CD4-positive, alpha-beta T cell treated with Interferon alpha-2 for 1 hour (primary cell): Measurements from ENCODE around the gene ARHGAP33.
"Not testable (repeated sequence)": the region's sequence is repeated elsewhere in the genome, so short reads cannot be mapped to it uniquely, and the experiment has no call there.

Experiments used
- DNase-seq, 2 donors: peaks; one replicate each; pipeline ENCODE4 v3.0.0-alpha.2; 2020 to 2022

ARHGAP33 gene

GRCh38 chr19:35796645-35797542 lies 21.5 kb downstream of the ARHGAP33 start:
- no peak for DNase-seq

DNA sequence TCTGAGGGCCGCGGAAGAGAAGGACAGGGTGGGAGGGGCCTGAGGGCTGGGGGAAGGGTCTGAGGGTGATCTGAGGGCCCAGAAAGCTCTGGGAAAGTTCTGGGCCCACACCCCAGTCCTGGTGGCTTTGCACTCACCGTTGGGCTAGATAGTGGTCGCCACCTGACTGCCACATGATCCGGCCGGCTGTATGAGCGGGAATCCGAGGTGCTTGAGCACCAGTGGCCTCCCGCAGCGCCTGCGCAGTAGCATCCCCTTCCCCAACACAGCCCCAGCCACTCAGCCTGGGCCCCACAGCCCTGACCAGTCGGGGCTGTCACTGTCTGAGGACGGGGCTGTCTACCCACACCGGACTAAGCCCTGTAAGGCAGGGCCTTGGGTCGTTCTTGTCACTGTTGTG lies 22.3 kb downstream of the ARHGAP33 start:
- no peak for DNase-seq

- DNase-seq = no peak
Measured at GRCh38 chr19:35801828-35802227, 26.5 kb downstream of the ARHGAP33 start.

GRCh38 chr19:35805526-35806102 lies 30.2 kb downstream of the ARHGAP33 start:
- no peak for DNase-seq

GRCh38 chr19:35806597-35806996 lies 31.2 kb downstream of the ARHGAP33 start:
- no peak for DNase-seq

DNA sequence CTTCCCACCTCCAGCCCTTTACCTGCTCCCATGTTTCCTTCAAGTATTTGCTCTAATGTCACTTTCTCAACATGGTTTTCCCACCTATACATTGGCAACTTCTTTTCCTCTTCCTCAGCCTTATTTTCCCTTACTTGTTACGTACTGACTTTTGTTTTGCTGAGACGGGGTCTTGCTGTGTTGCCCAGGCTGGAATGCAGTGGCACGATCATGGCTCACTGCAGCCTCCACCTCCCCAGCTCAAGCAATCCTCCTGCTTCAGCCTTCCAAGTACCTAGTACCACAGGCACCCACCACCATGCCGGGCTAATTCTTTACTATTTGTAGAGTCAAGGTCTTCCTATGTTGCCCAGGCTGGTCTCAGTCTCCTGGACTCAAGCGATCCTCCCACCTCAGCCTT lies 32.3 kb downstream of the ARHGAP33 start:
- no peak for DNase-seq

- no peak for DNase-seq
Measured at GRCh38 chr19:35811317-35812219, 36.2 kb downstream of the ARHGAP33 start.

DNA sequence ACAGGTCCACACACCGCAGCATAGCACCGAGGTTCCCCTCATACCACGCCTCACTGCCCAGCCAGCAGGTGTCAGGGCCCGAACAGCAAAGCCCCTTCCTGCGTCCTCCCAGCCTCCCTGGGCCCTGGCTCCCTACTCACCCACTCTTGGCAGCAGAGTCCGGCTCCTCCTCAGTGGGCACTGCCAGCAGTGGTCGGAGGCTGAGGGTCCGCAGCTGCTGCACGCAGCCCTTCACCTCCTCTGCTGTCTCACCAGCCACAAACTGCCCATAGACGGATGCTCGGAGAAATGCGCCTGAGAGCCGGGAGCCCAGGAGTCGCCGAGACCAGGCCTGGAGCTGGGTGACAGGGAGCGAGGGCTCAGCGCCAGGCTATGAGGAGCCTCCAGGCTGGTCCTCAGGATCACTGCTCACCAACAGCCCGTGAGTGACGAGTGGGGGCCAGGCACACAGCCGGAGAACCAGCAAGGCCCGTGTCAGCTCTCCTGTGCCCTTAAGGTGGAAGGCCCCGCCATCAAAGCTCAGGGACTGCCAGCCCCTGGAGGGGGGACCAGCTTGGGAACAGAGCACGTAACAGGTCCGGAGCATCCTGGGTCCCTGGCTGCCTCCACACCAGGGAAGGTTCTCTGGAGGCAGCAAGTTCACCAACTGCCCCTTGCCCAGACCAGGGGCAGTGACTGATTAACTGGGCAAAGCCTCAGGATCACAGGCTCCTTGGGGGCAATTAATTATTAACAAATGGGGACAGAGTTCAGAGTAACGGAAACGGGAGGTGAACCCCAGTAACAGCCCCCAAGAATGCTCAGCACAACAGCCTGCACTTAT lies 37.1 kb downstream of the ARHGAP33 start, which contains the start of gene PRODH2:
Gene PRODH2 (minus strand): TSS at position 626 of the 823 bp plus-strand sequence. CDS start 40 bp downstream, at position 586.
- DNase-seq = no peak

DNA sequence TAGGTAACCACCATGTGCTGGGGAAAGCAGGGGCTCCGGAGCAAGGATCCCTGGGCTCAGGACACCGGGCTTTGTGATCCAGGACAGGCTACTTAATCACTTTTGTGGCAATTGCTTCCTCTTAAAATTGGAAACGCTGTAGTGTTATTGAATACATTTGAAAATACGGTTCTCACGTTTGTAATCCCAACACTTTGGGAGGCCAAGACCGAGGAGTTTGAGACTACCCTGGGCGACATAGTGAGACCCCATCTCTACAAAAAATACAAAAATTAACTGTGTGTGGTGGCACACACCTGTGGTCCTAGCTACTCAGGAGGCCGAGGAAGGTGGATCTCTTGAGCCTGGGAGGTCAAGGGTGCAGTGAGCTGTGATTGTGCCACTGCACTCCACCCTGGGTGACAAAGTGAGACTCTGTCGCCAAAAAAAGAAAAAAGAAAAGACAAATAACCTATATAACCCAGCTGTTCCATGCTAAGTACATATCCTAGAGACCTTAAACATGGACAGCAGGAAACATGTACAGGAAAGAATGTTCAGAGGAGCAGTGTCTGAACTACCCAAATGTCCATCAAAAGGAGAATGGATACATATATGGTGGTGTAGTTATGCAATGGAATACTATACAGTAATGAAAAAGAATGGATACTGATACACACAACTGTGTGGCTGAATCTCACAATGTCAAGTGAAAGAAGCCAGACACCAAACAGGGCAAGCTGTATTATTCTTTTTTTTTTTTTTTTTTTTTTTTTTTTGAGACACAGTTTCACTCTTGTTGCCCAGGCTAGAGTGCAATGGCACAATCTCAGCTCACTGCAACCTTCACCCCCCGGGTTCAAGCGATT lies 37.9 kb downstream of the ARHGAP33 start:
- no peak for DNase-seq

DNA sequence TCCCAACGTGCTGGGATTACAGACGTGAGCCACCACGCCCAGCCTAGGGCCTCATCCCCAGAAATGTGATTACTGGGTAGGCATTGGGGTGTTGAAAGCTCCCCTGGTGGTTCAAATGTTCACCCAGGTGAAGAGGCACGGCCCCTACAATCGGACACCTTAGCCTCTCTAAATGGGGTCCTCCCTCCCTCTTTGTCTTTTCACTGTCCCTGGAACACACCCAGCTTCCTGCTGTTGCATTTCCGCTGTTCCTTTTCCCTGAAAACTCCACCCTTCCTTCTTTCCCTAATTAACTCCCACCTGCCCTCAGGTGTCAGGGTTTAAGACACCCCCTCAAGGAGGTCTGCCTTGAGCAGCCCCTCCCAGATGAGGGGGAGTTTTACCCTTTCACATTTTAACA lies 40.9 kb downstream of the ARHGAP33 start:
- DNase-seq = no peak

DNA sequence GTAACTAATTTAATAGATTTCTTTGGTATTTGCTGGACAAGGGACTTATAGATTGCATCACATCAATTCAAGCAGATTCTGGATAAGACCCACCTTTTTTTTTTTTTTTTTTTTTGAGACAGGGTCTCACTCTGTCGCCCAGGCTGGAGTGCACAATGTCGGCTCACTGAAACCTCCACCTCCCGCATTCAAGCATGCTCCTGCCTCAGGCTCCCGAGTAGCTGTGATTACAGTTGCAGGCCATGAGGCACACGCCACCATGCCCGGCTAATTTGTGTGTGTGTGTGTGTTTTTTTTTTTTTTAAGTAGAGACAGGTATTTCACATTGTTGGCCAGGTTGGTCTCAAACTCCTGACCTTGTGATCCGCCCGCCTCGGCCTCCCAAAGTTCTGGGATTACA lies 41.5 kb downstream of the ARHGAP33 start:
- no peak for DNase-seq

- no peak for DNase-seq
Measured at GRCh38 chr19:35818445-35818844, 43.1 kb downstream of the ARHGAP33 start.

DNA sequence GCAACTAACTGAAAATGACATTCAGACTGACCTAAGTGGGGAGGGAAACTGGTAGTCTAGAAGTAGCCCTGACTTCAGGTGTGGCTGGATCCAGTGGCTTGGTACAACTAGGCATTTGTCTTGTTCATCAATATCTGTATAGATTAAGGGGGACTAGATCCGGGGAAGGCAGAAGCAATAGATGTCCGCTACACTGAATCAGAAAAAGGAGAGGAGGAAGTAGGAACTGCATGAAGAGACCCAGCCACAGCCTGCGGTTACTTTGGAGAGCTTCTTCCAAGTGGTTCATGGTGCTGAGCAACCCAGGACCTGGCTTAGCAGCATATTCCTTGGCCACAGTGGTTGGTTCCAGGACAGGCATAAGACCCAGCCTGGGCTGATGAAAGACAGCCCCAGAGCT lies 47.2 kb downstream of the ARHGAP33 start:
- no peak for DNase-seq

DNA sequence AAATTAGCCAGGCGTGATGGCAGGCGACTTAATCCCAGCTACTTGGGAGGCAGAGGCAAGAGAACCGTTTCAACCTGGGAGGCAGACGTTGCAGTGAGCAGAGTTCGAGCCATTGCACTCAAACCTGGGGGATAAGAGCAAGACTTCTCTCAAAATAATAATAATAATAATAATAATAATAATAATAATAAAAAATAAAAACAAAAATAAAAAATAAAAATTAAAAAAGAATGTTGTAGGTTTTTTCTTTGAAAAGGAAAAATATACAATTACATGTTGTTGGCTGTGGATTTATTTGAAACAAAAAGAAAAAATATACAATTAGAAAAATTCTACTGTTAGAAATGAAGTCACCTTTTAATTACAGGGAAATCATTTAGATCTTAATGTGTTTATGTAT lies 48.8 kb downstream of the ARHGAP33 start:
- no peak for DNase-seq

- peak in 1 of 2 donors; percentile 41 for DNase-seq
Measured at GRCh38 chr19:35828692-35829301, 53.4 kb downstream of the ARHGAP33 start.

DNA sequence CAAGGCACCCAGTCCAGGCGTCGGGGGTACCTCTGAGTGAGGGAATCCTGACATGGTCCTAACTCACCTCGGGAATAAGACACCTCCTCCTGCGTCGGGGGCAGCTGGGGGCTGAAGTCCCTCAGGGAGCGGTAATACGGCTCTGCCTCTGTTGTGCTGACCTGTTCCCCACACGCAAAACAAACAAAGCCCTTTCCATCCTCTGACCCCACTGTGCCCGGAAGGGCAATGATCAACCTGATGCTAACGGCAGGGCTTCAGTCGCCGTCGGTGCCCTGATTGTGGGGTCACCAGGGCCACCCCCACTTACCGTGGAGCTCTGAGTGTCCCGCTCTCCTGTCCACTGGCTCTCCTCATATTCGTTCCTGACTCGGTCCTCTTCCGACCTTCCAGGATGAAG lies 55.6 kb downstream of the ARHGAP33 start:
- DNase-seq = no peak

DNA sequence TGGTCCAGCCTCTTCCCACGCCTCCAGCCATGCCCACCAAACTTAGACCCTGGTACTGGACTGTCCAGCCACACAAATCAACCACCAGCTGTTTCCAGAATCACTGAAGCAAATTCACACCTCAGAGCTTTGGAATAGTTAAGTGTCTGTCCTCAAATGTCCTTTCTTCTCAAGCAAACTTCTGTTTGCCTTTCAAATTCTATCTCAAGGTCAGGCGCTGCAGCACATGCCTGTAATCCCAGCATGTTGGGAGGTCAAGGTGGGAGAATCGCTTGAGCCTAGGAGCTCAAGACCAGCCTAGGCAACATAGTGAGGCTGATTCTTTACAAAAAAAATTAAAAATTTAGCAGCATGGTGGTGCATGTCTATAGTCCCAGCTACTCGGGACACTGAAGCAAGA lies 56.7 kb downstream of the ARHGAP33 start:
- no peak for DNase-seq

DNA sequence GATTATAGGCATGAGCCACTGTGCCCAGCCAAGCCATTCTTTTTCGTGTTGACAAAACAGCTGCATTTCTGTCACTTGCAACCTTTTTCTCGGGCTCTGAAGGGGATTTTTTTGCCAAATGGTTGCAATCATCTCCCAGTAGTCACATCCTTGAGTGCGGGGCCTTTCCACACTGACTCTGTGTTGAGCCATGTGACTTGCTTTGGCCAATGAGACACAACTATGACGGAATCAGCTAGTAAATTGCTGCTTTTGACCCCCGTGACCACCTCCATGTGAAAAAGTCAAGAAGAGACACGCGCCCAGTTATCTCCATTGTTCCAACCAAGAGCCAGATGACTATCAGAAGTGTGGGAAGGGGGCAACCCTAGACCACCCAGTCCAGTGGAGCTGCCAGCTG lies 58.6 kb downstream of the ARHGAP33 start:
- DNase-seq = no peak

DNA sequence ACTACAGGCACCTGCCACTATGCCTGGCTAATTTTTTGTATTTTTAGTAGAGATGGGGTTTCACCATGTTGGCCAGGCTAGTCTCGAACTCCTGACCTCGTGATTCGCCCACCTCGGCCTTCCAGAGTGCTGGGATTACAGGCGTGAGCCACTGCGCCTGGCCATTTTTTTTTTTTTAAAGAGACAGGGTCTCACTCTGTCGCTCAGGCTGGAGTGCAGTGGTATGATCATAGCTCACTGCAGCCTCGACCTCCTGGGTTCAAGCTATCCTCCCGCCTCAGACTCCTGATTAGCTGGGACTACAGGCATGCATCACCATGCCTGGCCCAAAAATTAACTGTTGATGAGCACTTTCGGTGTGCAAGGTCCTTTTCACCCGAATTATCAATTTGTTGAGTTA lies 60.7 kb downstream of the ARHGAP33 start:
- DNase-seq = not testable (repeated sequence)
